K562 (cell line): ENCODE measurements around the gene TENM3.

Source experiments
- CEBPB ChIP-seq: fragments of 450-650 bp; IDR thresholded peaks from 2 replicates; pipeline ENCODE4 v1.6.1; 2016; ENCODE audit warnings: missing genetic modification characterization, missing compliant biosample characterization
- POLR2A ChIP-seq: fragments of 450-650 bp; conservative IDR thresholded peaks from 2 replicates; pipeline ENCODE4 v1.6.1; 2016
- SIN3A ChIP-seq, 2 experiments: fragments of 150-350 bp in 1 of 2; IDR thresholded peaks; 2 replicates each; pipeline ENCODE4 v1.6.1; 2011 to 2016; ENCODE audit warnings: borderline replicate concordance in 2 of 2, low read depth in 2 of 2, low read length in 2 of 2, mild to moderate bottlenecking in 2 of 2, moderate library complexity in 2 of 2; ENCODE audit not compliant: control insufficient read depth in 1 of 2
- TAF1 ChIP-seq: IDR thresholded peaks from 2 replicates; pipeline ENCODE4 v1.6.1; 2011; ENCODE audit warnings: mild to moderate bottlenecking, low read length, moderate library complexity; ENCODE audit not compliant: insufficient read depth, control insufficient read depth, severe bottlenecking; ENCODE audit errors: extremely low read depth
- ZNF133 ChIP-seq: fragments of 250-450 bp; sonication (Bioruptor Pico); IDR thresholded peaks from 2 replicates; pipeline ENCODE4 v1.4.0; 2020; ENCODE audit warnings: mild to moderate bottlenecking

DNA sequence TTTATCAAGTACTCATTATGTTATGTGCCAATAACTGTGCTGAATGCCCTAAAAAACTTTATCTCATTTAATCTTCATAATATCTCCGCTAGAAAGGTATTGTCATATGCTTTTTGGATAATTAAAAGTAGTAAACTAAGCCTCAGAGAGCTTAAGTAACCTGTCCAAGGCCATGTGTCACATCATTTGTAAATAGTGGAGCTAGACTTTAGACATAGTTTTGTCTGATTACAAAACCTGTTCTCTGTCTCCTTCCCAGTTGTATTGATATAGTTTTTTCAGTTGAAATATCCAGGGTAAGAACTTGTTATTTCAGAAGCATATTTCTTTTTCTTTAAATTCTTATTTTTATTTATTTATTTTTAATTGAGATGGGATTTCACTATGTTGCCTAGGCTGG lies 66.7 kb downstream of the TENM3 start:
- TF ChIP-seq POLR2A (no peak), CEBPB (no peak), ZNF133 (CRISPR knock-in tag) (no peak), SIN3A (IDR thresholded peaks at IDR 0.05; ENCODE audit: borderline replicate concordance in 2 of 2, control insufficient read depth in 1 of 2, low read depth in 2 of 2, low read length in 2 of 2) (no peak), TAF1 (no peak)
